SK-N-MC (cell line): ENCODE data around the gene PHF20.
"Not testable (repeated sequence)": the region's sequence is repeated elsewhere in the genome, so short reads cannot be mapped to it uniquely, and the experiment has no call there.

Experiments
- DNase-seq: peaks from one replicate; pipeline ENCODE4 v3.0.0-alpha.2; 2011; ENCODE audit warnings: low read depth, low spot score
- H3K27ac ChIP-seq: fragments of 200-600 bp; sonication (generic); 2 replicates; pipeline ENCODE4 v1.5.1; 2016; ENCODE audit warnings: mixed run types
- H3K36me3 ChIP-seq: fragments of 200-600 bp; sonication (generic); 2 replicates; pipeline ENCODE4 v1.6.1; 2017; ENCODE audit warnings: antibody characterized with exemption, low read length, mixed read lengths; ENCODE audit not compliant: insufficient read depth
- H3K4me3 ChIP-seq: fragments of 200-600 bp; sonication (generic); 2 replicates; pipeline ENCODE4 v1.5.1; 2016
- H3K9ac ChIP-seq: fragments of 200-600 bp; sonication (generic); 2 replicates; pipeline ENCODE4 v1.8.0; 2017; ENCODE audit warnings: mixed run types, mixed read lengths; ENCODE audit not compliant: insufficient read length
- H3K9me3 ChIP-seq: fragments of 200-600 bp; sonication (generic); 2 replicates; pipeline ENCODE4 v1.6.1; 2017; ENCODE audit warnings: low read depth, mild to moderate bottlenecking, antibody characterized with exemption, low read length, moderate library complexity, mixed read lengths
- EZH2 ChIP-seq: fragments of 200-600 bp; sonication (generic); IDR thresholded peaks from one replicate; pipeline ENCODE4 v1.6.1; 2017; ENCODE audit warnings: antibody characterized with exemption
- FOXP2 ChIP-seq: optimal IDR thresholded peaks from 2 replicates; pipeline ENCODE3; 2011; ENCODE audit warnings: mild to moderate bottlenecking, moderate library complexity; ENCODE audit not compliant: insufficient read depth; ENCODE audit errors: extremely low read length, control extremely low read depth
- POLR2AphosphoS5 ChIP-seq: IDR thresholded peaks from 2 replicates; pipeline ENCODE4 v1.6.1; 2012; ENCODE audit warnings: mild to moderate bottlenecking, low read depth, low read length, borderline replicate concordance

The PHF20 gene

DNA sequence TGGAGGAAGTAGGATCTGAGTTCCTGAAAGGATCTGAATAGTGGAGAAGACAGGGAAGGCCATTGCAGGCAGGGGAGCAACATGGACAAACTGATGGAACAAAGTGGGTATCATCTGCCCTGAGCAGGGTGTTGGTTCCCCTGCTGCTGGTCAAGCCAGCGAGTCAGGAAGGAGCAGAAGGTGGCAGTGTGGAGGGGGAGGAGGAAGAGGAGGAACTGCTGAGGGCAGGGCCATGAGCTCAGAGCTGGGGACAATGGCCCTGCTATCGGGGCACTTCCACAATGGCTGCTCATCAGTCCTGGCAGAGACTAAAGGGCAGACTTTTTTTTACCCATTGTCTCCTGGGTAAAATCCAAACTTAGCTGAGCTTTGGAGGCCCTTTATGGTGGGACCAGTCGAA, 210.2 kb downstream of the PHF20 start:
- TF ChIP-seq EZH2 (no peak), FOXP2 (no peak), POLR2AphosphoS5 (no peak)
- DNase-seq = no peak
- Histone ChIP-seq H3K9me3 (no peaks in the 10 kb centered on the region), H3K9ac (no peak overlapping the region), H3K36me3 (no peaks in the 10 kb centered on the region), H3K4me3 (no peak overlapping the region), H3K27ac (no peak overlapping the region)

DNA sequence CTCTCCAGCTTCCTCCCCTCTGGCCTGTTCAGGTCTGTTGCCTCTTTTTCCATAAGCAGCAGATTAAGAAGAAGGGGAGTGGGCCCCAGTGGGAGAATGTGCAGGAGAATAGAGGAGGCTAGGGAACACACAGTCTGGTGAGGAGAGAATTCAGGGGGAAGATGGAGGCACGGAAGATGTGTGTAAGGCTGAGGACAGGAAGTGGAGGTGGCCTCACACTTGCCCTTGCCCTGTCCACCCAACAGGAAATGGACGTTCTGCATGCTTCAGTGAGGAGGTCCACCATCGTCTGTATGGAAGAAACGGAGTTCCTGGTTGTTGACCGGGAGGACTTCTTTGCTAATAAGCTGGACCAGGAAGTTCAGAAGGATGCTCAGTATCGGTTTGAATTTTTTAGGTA, 212.6 kb downstream of the PHF20 start:
- no peak overlapping the region for H3K9ac ChIP-seq
- no peak for TF ChIP-seq FOXP2
- no peak for TF ChIP-seq EZH2
- no peak for TF ChIP-seq POLR2AphosphoS5
- H3K4me3 ChIP-seq = no peak overlapping the region
- no peak overlapping the region for H3K27ac ChIP-seq
- no peaks in the 10 kb centered on the region for H3K36me3 ChIP-seq
- DNase-seq = no peak
- H3K9me3 ChIP-seq = no peaks in the 10 kb centered on the region

DNA sequence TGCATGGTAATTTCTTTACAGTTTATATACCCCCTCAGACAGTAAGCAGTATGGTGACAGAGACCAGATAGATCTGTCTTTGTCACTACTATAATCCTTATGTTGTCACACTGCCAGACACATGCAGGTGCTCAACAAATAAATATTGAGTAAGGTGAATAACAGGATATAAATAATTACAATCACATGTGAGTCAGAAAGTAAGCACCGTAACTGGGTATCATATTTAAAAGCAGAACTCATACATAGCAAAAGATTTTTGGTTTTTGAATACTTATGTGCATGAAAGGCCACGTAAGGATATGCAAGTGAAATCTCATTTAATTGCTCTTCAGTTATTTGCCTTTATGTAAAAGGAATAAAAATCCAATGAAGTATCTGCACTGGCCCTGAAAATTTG, 214.0 kb downstream of the PHF20 start:
- H3K9me3 ChIP-seq = no peaks in the 10 kb centered on the region
- H3K9ac ChIP-seq = no peak overlapping the region
- H3K4me3 ChIP-seq = no peak overlapping the region
- no peak for TF ChIP-seq EZH2
- no peak for TF ChIP-seq POLR2AphosphoS5
- TF ChIP-seq FOXP2 = no peak
- no peak for DNase-seq
- no peak overlapping the region for H3K27ac ChIP-seq
- no peaks in the 10 kb centered on the region for H3K36me3 ChIP-seq

DNA sequence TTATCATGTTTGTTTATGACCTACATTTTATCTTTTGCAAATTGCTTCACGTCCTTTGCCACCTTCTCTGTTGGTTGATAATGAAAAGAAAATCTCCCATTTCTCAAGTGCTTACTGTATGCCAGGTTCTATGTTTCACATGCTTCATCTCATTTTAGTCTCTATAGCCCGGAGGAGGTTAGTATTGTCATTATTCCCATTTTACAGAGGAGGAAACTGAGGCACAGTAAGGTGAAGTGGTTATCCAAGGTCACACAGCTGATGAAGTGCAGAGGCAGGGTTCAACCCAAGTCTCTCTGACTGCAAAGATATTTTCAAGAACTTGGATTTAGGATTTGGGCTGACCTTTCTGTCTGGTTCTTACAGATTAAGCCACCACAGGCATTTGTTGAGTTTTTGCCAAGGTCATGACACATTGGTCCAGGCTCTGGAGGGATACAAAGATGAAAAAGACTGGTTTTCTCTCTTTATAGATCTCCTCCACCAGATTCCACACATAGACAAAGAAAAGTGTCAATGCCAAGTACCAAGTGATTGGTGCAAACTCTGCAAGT, 217.2 kb downstream of the PHF20 start:
- Histone ChIP-seq H3K9me3 (no peaks in the 10 kb centered on the region), H3K4me3 (no peak overlapping the region), H3K9ac (no peak overlapping the region), H3K36me3 (no peaks in the 10 kb centered on the region), H3K27ac (no peak overlapping the region)
- TF ChIP-seq FOXP2 = no peak
- DNase-seq = no peak

DNA sequence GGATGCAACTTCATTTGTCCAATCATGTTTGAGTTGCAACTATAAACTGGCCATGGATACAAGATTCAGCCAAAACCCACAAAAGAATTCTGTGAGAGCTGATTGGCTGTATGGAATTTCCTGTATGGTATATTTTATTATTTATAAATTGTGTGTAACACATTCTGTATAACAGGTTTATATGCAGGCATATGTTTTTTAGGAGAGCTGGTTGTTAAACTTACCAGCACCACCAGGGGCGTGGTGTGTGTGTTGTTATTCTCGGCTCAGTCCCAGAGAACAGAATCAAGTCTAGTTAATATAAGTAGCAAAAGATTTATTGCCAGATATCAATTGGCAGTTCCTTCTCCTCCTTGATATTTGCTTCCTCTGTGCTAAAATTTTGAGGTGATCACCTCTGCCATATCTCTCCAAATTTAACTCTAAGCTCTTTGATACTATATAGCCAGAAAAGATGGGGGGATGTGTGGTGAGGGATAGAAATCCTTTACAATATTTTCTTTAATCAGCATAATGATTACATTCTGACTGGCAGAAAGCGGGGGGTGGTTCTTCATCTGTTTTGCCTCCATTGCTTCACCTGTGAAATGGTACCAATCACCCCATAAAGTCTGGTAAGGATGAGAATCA, 219.4 kb downstream of the PHF20 start:
- DNase-seq = no peak
- TF ChIP-seq FOXP2 (no peak), POLR2AphosphoS5 (no peak), EZH2 (no peak)

DNA sequence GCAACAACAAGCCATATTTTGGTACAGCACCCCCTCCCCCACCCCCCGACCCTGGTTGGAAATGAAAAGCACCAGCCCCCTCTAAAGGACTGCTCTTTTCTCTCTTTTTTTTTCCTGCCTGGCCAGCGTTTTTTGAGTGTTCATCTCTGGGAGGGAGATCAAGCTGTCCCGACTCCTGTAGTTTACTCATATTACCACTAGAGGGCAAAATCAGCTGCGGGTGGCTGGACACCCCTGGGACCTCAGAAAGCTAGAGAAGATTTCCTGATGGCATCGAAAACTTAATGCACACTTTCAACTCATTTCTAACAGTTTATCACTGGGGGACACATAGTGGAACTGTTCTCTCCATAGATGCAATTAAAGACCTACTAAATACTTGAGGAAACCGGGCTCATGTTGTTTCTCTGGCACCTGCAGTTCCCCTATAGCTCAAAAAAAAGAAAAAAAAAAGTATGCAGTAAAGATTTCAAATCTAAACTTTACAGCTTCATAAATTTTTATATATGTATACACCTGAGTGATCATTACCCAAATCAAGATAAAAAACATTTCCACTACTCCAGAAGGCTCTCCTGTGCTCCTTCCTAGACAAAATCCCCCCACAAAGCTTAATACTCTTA, 221.0 kb downstream of the PHF20 start:
- H3K9ac ChIP-seq = peak overlapping the region; percentile 32
- H3K9me3 ChIP-seq = no peaks in the 10 kb centered on the region
- H3K27ac ChIP-seq = no peak overlapping the region
- TF ChIP-seq EZH2 = no peak
- TF ChIP-seq POLR2AphosphoS5 = no peak
- no peak for TF ChIP-seq FOXP2
- peak overlapping the region; percentile 55 for H3K4me3 ChIP-seq
- H3K36me3 ChIP-seq = no peaks in the 10 kb centered on the region
- DNase-seq = peak; percentile 22

More for the DNA sequence above, 219.4 kb downstream of the PHF20 start:
- Histone ChIP-seq H3K9me3 (no peaks in the 10 kb centered on the region), H3K4me3 (no peak overlapping the region), H3K9ac (no peak overlapping the region), H3K36me3 (no peaks in the 10 kb centered on the region), H3K27ac (no peak overlapping the region)

DNA sequence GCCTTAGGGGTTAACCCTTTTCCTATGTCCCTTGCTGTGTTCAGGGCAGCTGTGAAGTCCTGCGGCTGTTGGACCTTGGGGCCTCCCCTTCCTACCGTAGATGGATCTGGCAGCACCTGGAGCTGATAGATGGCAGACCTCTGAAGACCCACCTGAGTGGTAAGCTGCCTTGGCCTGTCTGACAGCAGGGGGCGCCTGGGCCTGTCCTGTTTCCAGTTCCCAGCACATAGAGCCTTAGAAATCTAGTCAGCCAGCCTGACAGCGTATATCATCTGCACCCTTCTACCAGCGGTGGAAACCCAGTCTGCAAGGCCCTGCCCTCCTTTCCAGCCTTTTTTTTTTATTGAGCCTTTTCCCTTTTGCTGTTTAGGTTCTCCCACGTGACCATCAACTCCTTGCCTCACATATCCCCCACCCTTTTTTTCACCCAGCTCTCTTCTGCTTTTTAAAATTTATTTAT, 223.2 kb downstream of the PHF20 start:
- Histone ChIP-seq H3K4me3 (no peak overlapping the region), H3K9me3 (no peaks in the 10 kb centered on the region), H3K27ac (no peak overlapping the region), H3K9ac (no peak overlapping the region), H3K36me3 (no peaks in the 10 kb centered on the region)
- DNase-seq = no peak
- TF ChIP-seq POLR2AphosphoS5 = no peak
- no peak for TF ChIP-seq FOXP2
- no peak for TF ChIP-seq EZH2

DNA sequence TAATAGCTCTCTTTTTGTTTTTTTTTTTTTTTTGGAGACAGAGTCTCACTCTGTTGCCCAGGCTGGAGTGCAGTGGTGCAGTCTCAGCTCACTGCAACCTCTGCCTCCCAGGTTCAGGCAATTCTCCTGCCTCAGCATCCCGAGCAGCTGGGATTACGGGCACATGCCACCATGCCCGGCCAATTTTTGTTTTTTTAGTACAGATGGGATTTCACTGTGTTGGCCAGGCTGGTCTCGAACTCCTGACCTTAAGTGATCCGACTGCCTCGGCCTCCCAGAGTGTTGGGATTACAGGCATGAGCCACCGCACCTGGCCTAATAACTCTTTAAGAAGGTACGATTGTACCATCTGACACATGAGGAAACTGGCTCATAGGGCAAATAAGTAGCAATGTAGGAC, 224.7 kb downstream of the PHF20 start:
- H3K9ac ChIP-seq, DNase-seq, H3K27ac ChIP-seq, H3K9me3 ChIP-seq, H3K4me3 ChIP-seq, H3K36me3 ChIP-seq: not testable (repeated sequence)
